ENCODE data around the gene PI4KB. TPM values are rescaled to one million over a fixed set of nuclear protein-coding genes. Genes with fewer than 3 reads are reported as not detected.
A peak's percentile ranks its signal among the peaks of the same experiment; 100 is the strongest.

Gene PI4KB
- total RNA-seq, 4 donors from 2014 or later = 69.9 to 100 (median 72.3) TPM

DNA sequence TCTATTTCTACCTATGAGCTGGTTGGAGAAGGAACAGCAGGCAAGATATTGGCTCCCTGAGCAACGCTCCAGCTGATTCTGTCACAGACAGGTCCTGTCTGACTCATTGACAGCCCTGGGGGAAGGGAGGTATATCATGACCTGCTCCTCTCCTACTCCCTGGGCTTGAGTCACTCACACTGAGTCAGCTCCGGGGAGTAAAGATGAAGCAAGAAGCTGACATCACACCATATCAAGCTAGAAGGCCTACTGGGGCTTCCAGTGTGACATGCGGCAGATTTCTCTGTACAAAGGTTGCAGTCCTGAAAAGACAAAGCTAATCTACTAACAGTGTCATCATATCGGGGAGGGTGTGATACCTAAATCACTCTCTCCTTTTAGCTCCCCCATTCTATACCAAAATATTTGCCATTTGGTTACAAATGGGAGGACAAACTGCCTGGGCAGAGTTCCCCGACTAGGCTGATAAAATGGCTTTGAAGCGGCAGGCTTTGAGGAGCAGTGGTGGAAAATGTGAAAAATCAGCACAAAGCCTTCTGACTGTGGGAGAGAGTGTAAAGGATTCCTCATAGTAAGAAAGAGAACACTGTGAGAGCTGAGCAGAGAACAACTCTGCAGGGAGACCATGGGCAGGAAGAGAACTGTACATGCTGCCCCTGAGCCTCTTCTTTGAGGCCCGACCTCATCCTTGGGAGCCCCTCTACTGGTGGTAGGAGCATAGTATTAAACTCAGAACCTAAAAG, 15.5 kb downstream of the PI4KB start:
- TF ChIP-seq, protein P1, sequence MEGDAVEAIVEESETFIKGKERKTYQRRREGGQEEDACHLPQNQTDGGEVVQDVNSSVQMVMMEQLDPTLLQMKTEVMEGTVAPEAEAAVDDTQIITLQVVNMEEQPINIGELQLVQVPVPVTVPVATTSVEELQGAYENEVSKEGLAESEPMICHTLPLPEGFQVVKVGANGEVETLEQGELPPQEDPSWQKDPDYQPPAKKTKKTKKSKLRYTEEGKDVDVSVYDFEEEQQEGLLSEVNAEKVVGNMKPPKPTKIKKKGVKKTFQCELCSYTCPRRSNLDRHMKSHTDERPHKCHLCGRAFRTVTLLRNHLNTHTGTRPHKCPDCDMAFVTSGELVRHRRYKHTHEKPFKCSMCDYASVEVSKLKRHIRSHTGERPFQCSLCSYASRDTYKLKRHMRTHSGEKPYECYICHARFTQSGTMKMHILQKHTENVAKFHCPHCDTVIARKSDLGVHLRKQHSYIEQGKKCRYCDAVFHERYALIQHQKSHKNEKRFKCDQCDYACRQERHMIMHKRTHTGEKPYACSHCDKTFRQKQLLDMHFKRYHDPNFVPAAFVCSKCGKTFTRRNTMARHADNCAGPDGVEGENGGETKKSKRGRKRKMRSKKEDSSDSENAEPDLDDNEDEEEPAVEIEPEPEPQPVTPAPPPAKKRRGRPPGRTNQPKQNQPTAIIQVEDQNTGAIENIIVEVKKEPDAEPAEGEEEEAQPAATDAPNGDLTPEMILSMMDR (IDR thresholded peaks at IDR 0.05) = peak in 2 of 5 experiments; percentile 0 to 12
- TF ChIP-seq EP300 (IDR thresholded peaks at IDR 0.05) = peak in 1 of 2 donors; percentile 90
- no peak for TF ChIP-seq POLR2A (IDR thresholded peaks at IDR 0.05)
- DNase-seq (ENCODE audit: low spot score in 2 of 2) = peak; percentile 61 to 85
- Histone ChIP-seq H3K36me3 (peaks cover 0 to 42% (median 20%) of the 10 kb centered on the region in 3 donors), H3K4me3 (peak overlapping the region in 1 of 4 donors; percentile 4), H3K27ac (peak overlapping the region; percentile 58 to 95 (median 84)), H3K27me3 (no peaks in the 10 kb centered on the region), H3K9me3 (no peaks in the 10 kb centered on the region), H3K4me1 (peaks cover 13 to 85% (median 63%) of the 10 kb centered on the region in 4 donors)
- 37 to 46% methylated on average over 7 of the region's 7 CpGs for WGBS, 2 donors

DNA sequence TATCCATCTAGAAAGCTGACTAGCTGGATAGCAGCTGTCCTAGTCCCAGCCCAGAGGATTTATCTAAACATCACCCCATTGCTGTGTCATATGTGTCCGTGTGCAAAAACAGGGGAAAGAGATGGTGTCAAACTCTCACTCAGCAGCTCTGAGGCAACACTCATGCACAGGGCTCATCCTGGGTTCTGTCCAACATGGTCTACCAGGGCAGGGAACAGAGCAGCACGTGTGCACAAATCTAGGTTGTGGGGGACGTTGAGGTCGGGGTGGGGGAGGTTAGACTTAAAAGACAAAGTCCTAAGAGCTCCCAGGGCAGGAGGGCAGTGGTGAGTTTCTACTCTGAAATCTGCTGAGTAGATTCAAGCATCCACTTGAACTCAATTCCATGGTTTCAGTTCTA, 16.2 kb downstream of the PI4KB start:
- DNase-seq (ENCODE audit: low spot score in 2 of 2) = no peak
- H3K9me3 ChIP-seq = no peaks in the 10 kb centered on the region
- H3K4me3 ChIP-seq = no peak overlapping the region
- H3K4me1 ChIP-seq = peaks cover 13 to 81% (median 63%) of the 10 kb centered on the region in 4 donors
- H3K36me3 ChIP-seq = peaks cover 4 to 42% (median 23%) of the 10 kb centered on the region in 3 donors
- 47 to 60% methylated on average over 4 of the region's 4 CpGs for WGBS, 2 donors
- peak overlapping the region; percentile 58 to 95 (median 84) for H3K27ac ChIP-seq
- TF ChIP-seq, protein P1 (IDR thresholded peaks at IDR 0.05) = no peak
- no peak for TF ChIP-seq EP300 (IDR thresholded peaks at IDR 0.05)
- TF ChIP-seq POLR2A (IDR thresholded peaks at IDR 0.05) = no peak
- H3K27me3 ChIP-seq = no peaks in the 10 kb centered on the region

DNA sequence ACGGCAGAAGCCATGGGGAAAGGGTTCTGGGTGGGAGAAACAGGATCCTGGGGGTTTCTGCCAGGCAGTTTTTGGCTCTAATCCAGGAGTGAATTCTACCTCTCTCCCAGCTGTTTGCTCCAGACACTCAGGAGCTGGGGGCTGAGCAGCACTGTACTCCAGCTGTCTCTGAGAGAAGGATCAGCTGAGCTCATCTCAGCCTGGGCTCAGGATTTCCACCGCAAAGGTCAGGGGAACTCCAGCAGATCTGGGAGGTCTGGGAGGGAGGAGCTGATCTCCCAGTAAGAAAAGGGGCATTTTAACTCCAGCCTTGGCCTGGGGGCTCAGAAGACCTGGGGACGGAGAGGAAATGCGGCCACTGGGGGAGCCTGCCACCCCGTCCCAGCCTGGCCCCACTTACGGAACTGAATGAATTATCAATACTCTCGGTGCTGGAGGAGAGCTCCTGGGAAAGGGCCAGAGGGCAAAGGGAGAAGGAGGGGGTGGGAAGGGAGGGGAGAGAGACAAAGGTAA, 17.3 kb downstream of the PI4KB start:
- TF ChIP-seq EP300 (IDR thresholded peaks at IDR 0.05) = no peak
- no peak for TF ChIP-seq POLR2A (IDR thresholded peaks at IDR 0.05)
- TF ChIP-seq, protein P1 (IDR thresholded peaks at IDR 0.05) = no peak
- DNase-seq (ENCODE audit: low spot score in 2 of 2) = no peak
- Histone ChIP-seq H3K4me1 (peaks cover 13 to 70% (median 57%) of the 10 kb centered on the region in 4 donors), H3K36me3 (peaks cover 5 to 42% (median 19%) of the 10 kb centered on the region in 3 donors), H3K9me3 (no peaks in the 10 kb centered on the region), H3K27me3 (no peaks in the 10 kb centered on the region), H3K4me3 (no peak overlapping the region), H3K27ac (peak overlapping the region; percentile 41 to 95 (median 74))
- 18 to 24% methylated on average over 7 of the region's 7 CpGs for WGBS, 2 donors

DNA sequence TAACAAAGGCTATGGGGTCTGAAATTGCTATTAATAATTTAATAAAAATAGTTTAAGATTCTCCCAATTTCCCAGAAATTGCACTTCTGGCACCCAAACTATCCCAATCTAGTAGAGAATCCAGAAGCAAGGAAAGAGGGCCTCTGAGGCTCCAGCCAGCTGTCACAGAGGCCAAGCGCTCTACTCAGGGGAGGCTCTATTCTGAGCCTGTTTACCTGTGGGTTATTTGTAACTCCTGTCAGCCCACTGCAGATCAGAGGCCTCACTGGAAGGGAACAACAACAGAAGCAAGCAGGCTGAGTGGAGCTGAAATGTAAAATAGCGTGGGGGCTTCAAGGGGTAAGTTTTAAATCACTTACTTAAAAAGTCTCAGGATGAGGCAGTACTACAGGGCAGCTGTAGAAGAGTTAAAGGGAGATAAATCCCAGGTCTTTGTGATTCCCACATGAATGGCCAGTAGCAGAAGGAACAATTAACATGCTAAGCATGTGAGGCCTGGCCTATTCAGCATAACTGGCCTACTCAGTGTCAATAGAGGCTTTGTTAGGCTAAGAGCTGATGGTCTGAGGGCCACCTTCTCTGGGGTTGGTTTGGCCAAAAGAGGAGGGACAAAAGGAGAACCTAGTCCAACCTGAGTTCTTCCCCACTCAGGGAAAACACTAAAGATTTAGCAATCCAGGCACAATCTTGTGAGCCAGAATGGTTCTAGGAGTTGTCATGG, 32.3 kb downstream of the PI4KB start:
- H3K27ac ChIP-seq = peak overlapping the region in 2 of 4 donors; percentile 40 to 50
- TF ChIP-seq, protein P1 (IDR thresholded peaks at IDR 0.05) = no peak
- TF ChIP-seq POLR2A (IDR thresholded peaks at IDR 0.05) (no peak), EP300 (IDR thresholded peaks at IDR 0.05) (no peak)
- WGBS, 2 donors = 64 to 65% methylated on average over 2 of the region's 2 CpGs
- no peaks in the 10 kb centered on the region for H3K27me3 ChIP-seq
- H3K4me1 ChIP-seq = peaks cover 0 to 15% (median 0%) of the 10 kb centered on the region in 4 donors
- no peak for DNase-seq (ENCODE audit: low spot score in 2 of 2)
- H3K9me3 ChIP-seq = no peaks in the 10 kb centered on the region
- no peak overlapping the region for H3K4me3 ChIP-seq
- peaks cover 2 to 100% (median 15%) of the 10 kb centered on the region in 3 donors for H3K36me3 ChIP-seq
